B cell (primary cell): ENCODE data around the gene MACIR. TPM values are rescaled to one million over a fixed set of nuclear protein-coding genes. Genes with fewer than 3 reads are reported as not detected.

Experiments used
- ATAC-seq: fragments of 200-7000 bp; cut with Tn5 transposase; one replicate; pipeline ENCODE4 v1.10.0; 2021; ENCODE audit warnings: low read depth, mild to moderate bottlenecking, moderate number of reproducible peaks, moderate library complexity
- CTCF ChIA-PET: fragments of 350-600 bp; sonication (Branson Sonifier 250); formaldehyde crosslinking; loops from one replicate; lab custom pipeline; 2021; ENCODE audit warnings: antibody characterized with exemption, inconsistent platforms; lab: Charles Lee
- POLR2A ChIA-PET: fragments of 350-600 bp; sonication (Branson Sonifier 250); formaldehyde crosslinking; loops from one replicate; lab custom pipeline; 2021; ENCODE audit warnings: antibody characterized with exemption; lab: Charles Lee
- DNase-seq: peaks from one replicate; pipeline ENCODE4 v3.0.0; 2013
- H2AFZ ChIP-seq: 2 replicates; pipeline ENCODE4 v1.6.1; 2012; ENCODE audit warnings: mild to moderate bottlenecking, low read depth, low read length; ENCODE audit not compliant: insufficient read depth, poor library complexity, severe bottlenecking
- H3K27ac ChIP-seq, 2 donors: 1 replicate in 1 of 2; 2 replicates in 1 of 2; pipeline ENCODE4 v1.5.1; 2012 to 2013; ENCODE audit warnings: low read length in 2 of 2, mild to moderate bottlenecking in 2 of 2, moderate library complexity in 1 of 2
- H3K27me3 ChIP-seq, 4 experiments: fragments of 200-600 bp in 1 of 4; sonication (generic) in 1 of 4; replicated peaks in 1 of 4; 1 replicate in 2 of 4; 2 replicates in 2 of 4; pipeline versions ENCODE4 v1.6.1 to v1.7.0; 2013 to 2016; ENCODE audit warnings: low read length in 3 of 4, mild to moderate bottlenecking in 2 of 4, mixed read lengths in 1 of 4, moderate library complexity in 1 of 4; ENCODE audit not compliant: insufficient read depth in 4 of 4, control insufficient read depth in 3 of 4; ENCODE audit errors: control extremely low read depth in 1 of 4
- H3K36me3 ChIP-seq, 2 experiments: replicated peaks in 1 of 2; 1 replicate in 1 of 2; 2 replicates in 1 of 2; pipeline versions ENCODE4 v1.6.1 to v1.7.1; 2013; ENCODE audit warnings: low read length in 1 of 2; ENCODE audit not compliant: insufficient read depth in 2 of 2, control insufficient read depth in 1 of 2; ENCODE audit errors: control extremely low read depth in 1 of 2, extremely low read depth in 1 of 2
- H3K4me1 ChIP-seq, 2 donors: fragments of 200-600 bp in 1 of 2; sonication (generic) in 1 of 2; 1 replicate in 1 of 2; 2 replicates in 1 of 2; pipeline versions ENCODE4 v1.5.1 to v1.6.1; 2013 to 2017; ENCODE audit warnings: low read length in 2 of 2; ENCODE audit not compliant: control insufficient read depth in 2 of 2, insufficient read depth in 2 of 2
- H3K4me2 ChIP-seq: replicated peaks from 2 replicates; pipeline ENCODE3; 2012; ENCODE audit warnings: mild to moderate bottlenecking, low read depth, low read length; ENCODE audit not compliant: poor library complexity, severe bottlenecking
- H3K4me3 ChIP-seq, 5 experiments: fragments of 200-600 bp in 1 of 5; sonication (generic) in 1 of 5; 1 replicate in 3 of 5; 2 replicates in 2 of 5; pipeline versions ENCODE4 v1.5.1 to v1.7.0; 2011 to 2016; ENCODE audit warnings: low read length in 4 of 5, mild to moderate bottlenecking in 4 of 5, low read depth in 2 of 5, control low read depth in 1 of 5, moderate library complexity in 1 of 5; ENCODE audit not compliant: insufficient read depth in 1 of 5; ENCODE audit errors: control extremely low read depth in 1 of 5, extremely low read depth in 1 of 5
- H3K79me2 ChIP-seq: fragments of 200-600 bp; sonication (generic); one replicate; pipeline ENCODE4 v1.6.0; 2016; ENCODE audit warnings: low read length; ENCODE audit not compliant: control insufficient read depth, insufficient read depth
- H3K9ac ChIP-seq: fragments of 200-600 bp; sonication (generic); 2 replicates; pipeline ENCODE4 v1.6.1; 2017; ENCODE audit warnings: mild to moderate bottlenecking, low read length, moderate library complexity
- H3K9me3 ChIP-seq, 3 donors: one replicate each; pipeline versions ENCODE4 v1.6.1 to v1.7.1; 2013; ENCODE audit warnings: low read length in 2 of 3; ENCODE audit not compliant: control insufficient read depth in 2 of 3, insufficient read depth in 1 of 3; ENCODE audit errors: control extremely low read depth in 1 of 3
- H4K20me1 ChIP-seq: 2 replicates; pipeline ENCODE4 v1.6.0; 2012; ENCODE audit warnings: mild to moderate bottlenecking, low read length; ENCODE audit not compliant: insufficient read depth, control insufficient read depth, poor library complexity, severe bottlenecking
- H3K27ac Mint-ChIP-seq: one replicate; pipeline ENCODE4 v1.8.0; 2021; ENCODE audit warnings: mixed read lengths
- H3K27me3 Mint-ChIP-seq: one replicate; pipeline ENCODE4 v1.8.0; 2021; ENCODE audit warnings: mixed read lengths
- H3K4me1 Mint-ChIP-seq: one replicate; pipeline ENCODE4 v1.8.0; 2021; ENCODE audit warnings: mixed read lengths
- H3K4me3 Mint-ChIP-seq: one replicate; pipeline ENCODE4 v1.8.0; 2021; ENCODE audit warnings: mixed read lengths
- H3K9me3 Mint-ChIP-seq: one replicate; pipeline ENCODE4 v1.8.0; 2022; ENCODE audit warnings: mixed read lengths; ENCODE audit not compliant: insufficient read depth
- EZH2 ChIP-seq: IDR thresholded peaks from 2 replicates; pipeline ENCODE4 v1.6.1; 2012; ENCODE audit warnings: borderline replicate concordance, low read depth, mild to moderate bottlenecking, moderate library complexity, low read length; ENCODE audit not compliant: insufficient read depth, poor library complexity, severe bottlenecking
- WGBS: methylation state at CpG from one replicate; pipeline ENCODE4 v1.1.5; 2013; ENCODE audit warnings: missing lambda C conversion rate; ENCODE audit not compliant: insufficient coverage; 5-methylcytosine and 5-hydroxymethylcytosine counted together
- intact Hi-C: fragments of 100-400 bp; cut with micrococcal nuclease; formaldehyde crosslinking; loops from one replicate; pipeline ENCODE4 v1.10.0; 2022
- polyA plus RNA-seq: library from polyadenylated mRNA; depleted of rRNA; stranded (reverse); fragments of >200 nt; gene quantifications from 2 replicates; pipeline ENCODE4 v1.2.3, GENCODE V29; 2012
- total RNA-seq, 2 donors: library from RNA; stranded (reverse); fragments of 120-200 nt in 1 of 2; gene quantifications; 1 replicate in 1 of 2; 2 replicates in 1 of 2; pipeline versions ENCODE4 v1.2.3 to v1.2.4, GENCODE V29; 2013 to 2022
- TF ChIP-seq, protein P1 (sequence below): fragments of 200-600 bp; IDR thresholded peaks from one replicate; pipeline ENCODE4 v1.8.0; 2022; ENCODE audit warnings: antibody characterized with exemption, mild to moderate bottlenecking

The MACIR gene
- total and polyA plus RNA-seq, 2 donors (not counting 1 experiment from before 2014, with no cell fraction given) = 1.3 to 3.3 TPM

DNA sequence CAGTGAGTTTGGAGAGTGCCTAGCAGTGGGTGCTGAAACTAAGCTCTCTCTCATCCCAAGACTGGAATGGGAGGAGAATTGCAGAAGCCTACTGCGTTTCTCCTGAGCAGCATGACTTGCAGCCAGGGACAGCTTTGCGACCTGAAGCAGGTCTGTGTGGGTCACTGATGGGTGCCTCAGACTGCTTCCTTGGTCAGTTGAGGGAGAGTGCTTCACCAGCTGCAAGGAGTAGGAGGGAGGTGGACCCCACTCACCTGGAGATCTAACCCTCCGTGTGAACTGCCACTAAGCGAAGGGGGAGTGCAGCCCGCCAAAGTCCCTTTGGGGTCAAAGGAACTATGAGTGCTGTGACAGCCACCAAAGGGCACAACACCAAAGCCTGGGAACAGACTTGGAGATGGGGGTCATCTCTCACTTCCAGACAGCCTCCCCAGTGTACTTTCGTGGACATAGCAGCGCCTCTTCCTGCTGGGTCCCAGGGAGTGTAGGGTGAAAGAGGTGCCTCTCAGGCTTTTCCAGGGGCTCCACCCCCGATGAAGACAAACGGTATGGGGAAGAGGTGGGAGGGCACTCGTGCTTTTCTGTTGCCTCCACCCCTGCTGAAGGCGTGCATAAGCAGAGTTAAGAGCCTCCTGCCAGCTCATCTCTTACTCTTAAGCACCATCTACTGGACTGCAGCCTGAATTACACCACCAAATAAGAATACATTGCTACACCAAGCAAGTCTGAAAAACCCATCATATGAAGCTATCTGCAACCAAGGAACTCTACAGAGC, 34.3 kb upstream of the MACIR start:
- H3K4me1 Mint-ChIP-seq = peaks cover 2% of the 10 kb centered on the region
- no peak overlapping the region for H3K9ac ChIP-seq
- no peaks in the 10 kb centered on the region for H3K9me3 Mint-ChIP-seq
- H3K4me3 Mint-ChIP-seq = no peak overlapping the region
- H3K79me2 ChIP-seq = no peaks in the 10 kb centered on the region
- CTCF ChIA-PET = interaction anchor here (0.5 to 2.2 kb wide), 23 partner anchors 8 to 688 kb away, joined by 3 to 8 read pairs (median 3); no protein-coding TSS in a partner anchor
- intact Hi-C loops = loop anchor here (2.0 kb wide), 2 partner anchors 544 to 642 kb away; no protein-coding TSS in a partner anchor
- no peak overlapping the region for H3K4me2 ChIP-seq
- H3K27me3 ChIP-seq = no peaks in the 10 kb centered on the region
- no peaks in the 10 kb centered on the region for H3K9me3 ChIP-seq
- WGBS = 67% methylated on average over 10 of the region's 11 CpGs
- POLR2A ChIA-PET = no interaction called here
- no peak for TF ChIP-seq EZH2
- TF ChIP-seq, protein P1, sequence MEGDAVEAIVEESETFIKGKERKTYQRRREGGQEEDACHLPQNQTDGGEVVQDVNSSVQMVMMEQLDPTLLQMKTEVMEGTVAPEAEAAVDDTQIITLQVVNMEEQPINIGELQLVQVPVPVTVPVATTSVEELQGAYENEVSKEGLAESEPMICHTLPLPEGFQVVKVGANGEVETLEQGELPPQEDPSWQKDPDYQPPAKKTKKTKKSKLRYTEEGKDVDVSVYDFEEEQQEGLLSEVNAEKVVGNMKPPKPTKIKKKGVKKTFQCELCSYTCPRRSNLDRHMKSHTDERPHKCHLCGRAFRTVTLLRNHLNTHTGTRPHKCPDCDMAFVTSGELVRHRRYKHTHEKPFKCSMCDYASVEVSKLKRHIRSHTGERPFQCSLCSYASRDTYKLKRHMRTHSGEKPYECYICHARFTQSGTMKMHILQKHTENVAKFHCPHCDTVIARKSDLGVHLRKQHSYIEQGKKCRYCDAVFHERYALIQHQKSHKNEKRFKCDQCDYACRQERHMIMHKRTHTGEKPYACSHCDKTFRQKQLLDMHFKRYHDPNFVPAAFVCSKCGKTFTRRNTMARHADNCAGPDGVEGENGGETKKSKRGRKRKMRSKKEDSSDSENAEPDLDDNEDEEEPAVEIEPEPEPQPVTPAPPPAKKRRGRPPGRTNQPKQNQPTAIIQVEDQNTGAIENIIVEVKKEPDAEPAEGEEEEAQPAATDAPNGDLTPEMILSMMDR = peak; percentile 78
- peak; percentile 96 for ATAC-seq
- H3K27ac ChIP-seq = no peak overlapping the region
- H3K27me3 Mint-ChIP-seq = peaks cover 17% of the 10 kb centered on the region
- no peaks in the 10 kb centered on the region for H3K36me3 ChIP-seq
- no peak overlapping the region for H3K27ac Mint-ChIP-seq
- no peak overlapping the region for H2AFZ ChIP-seq
- H3K4me1 ChIP-seq = peaks cover 0 to 3% of the 10 kb centered on the region in 2 donors
- H3K4me3 ChIP-seq = no peak overlapping the region
- H4K20me1 ChIP-seq = no peaks in the 10 kb centered on the region
- peak; percentile 63 for DNase-seq

DNA sequence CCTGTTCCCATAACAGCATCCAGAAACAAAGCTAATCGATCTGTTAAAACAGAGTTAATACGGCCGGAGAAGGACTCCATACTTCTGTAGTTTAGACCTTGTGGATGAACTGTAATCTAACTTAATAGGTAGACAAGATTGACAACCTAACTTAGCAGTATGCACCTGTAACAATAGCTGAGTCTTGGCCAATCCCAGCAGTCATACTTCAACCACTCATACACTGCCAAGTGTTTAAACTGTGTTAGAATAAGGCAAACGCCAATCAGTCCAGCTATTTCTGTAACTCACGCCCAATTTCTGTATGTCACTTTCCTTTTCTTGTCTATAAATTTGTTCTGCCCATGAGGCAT, 33.7 kb upstream of the MACIR start:
- H4K20me1 ChIP-seq = no peaks in the 10 kb centered on the region
- intact Hi-C loops = loop anchor here (2.0 kb wide), 2 partner anchors 544 to 642 kb away; no protein-coding TSS in a partner anchor
- peaks cover 2% of the 10 kb centered on the region for H3K4me1 Mint-ChIP-seq
- H3K9me3 ChIP-seq = no peaks in the 10 kb centered on the region
- peaks cover 17% of the 10 kb centered on the region for H3K27me3 Mint-ChIP-seq
- H3K4me3 Mint-ChIP-seq = no peak overlapping the region
- POLR2A ChIA-PET = no interaction called here
- DNase-seq (no peak), ATAC-seq (no peak)
- H3K4me1 ChIP-seq = peaks cover 0 to 3% of the 10 kb centered on the region in 2 donors
- H3K36me3 ChIP-seq = no peaks in the 10 kb centered on the region
- H3K79me2 ChIP-seq = no peaks in the 10 kb centered on the region
- H3K27me3 ChIP-seq = no peaks in the 10 kb centered on the region
- no peak overlapping the region for H3K4me3 ChIP-seq
- H3K9ac ChIP-seq = no peak overlapping the region
- H2AFZ ChIP-seq = no peak overlapping the region
- H3K4me2 ChIP-seq = no peak overlapping the region
- no peak overlapping the region for H3K27ac Mint-ChIP-seq
- no peak overlapping the region for H3K27ac ChIP-seq
- H3K9me3 Mint-ChIP-seq = no peaks in the 10 kb centered on the region
- CTCF ChIA-PET = interaction anchor here (0.5 to 2.2 kb wide), 24 partner anchors 8 to 688 kb away, joined by 3 to 8 read pairs (median 3); no protein-coding TSS in a partner anchor
- TF ChIP-seq, protein P1 = peak; percentile 20
- no peak for TF ChIP-seq EZH2
- 100% methylated on average over 2 of the region's 5 CpGs for WGBS
